ENCODE measurements around the gene ZMYND11.

The ZMYND11 gene

DNA sequence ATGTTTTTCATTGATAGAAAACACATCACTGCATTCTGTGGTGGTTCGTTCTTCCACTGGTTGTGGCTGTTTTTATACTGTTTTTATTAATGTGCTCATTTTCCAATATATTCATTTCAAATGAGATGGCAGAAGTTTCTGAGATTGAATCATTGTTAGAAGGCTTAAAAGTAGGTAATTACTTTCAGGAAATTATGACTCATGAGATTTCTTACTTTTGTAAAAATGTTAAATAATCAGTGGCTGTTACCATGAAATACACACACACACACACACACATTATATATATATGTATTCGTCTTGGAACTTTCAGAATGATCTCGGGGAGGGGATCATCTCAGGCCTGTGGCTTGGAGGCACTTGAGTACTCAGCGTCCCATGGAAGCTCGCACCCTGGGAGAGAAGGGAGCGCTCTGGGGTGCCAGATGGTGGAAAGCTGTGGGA, 66.1 kb downstream of the ZMYND11 start:
- no peak for DNase-seq

DNA sequence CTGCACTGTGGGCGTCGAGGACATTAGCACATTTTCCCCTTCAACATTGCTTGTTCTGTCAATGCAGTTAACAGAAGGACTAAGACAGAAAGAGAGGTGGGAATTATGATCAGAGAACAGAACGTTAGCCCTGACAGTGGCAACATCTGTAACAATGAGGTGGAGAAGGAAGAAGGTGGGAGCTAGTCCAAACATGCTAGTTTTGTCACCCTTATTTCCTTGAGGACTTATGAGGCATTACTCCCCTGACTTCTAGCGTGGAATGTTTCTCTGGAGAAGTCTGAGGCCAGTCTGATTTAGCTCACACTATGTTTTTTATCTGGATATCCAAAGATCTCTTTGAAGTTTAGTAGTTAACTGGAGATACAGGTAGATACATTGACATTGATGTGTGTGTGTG, 73.4 kb downstream of the ZMYND11 start:
- DNase-seq = no peak

DNA sequence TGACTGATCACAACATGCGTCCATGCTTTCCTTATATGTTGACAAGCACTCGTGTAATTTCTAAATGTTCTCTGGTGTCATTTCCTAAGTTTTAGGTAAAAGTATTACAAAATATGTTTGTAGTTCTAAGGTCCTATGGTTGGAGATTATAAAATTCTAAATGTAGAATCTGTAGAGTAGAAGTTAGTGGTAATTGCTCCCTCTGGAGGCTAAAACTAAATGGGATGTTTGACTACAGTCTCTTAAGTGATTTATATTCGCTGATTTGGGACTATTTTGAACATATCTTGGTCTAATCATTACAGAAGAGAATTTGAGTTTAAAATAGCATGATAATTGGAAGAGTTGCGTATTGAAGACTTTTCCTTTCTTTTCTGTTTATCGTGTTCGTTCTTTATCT, 74.1 kb downstream of the ZMYND11 start:
- DNase-seq = no peak

DNA sequence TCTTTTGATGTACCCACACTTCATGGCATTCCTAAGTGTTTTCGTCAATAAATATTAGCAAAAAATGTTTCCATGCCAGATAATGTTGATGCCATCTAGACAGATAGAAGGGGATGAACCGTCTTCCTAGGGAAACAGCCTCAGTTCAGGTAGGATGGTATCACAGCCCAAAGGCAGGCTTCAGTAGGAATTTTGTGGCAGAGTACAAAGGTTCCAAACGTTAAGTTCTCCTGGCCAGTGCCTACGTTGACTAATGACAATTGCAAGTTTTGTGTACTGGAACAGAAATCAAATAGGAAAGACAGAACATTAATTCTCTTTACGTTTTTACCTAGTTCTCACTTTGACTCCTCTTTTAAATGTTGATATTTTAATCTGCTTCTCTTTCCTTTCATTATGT, 75.0 kb downstream of the ZMYND11 start:
- DNase-seq = no peak

DNA sequence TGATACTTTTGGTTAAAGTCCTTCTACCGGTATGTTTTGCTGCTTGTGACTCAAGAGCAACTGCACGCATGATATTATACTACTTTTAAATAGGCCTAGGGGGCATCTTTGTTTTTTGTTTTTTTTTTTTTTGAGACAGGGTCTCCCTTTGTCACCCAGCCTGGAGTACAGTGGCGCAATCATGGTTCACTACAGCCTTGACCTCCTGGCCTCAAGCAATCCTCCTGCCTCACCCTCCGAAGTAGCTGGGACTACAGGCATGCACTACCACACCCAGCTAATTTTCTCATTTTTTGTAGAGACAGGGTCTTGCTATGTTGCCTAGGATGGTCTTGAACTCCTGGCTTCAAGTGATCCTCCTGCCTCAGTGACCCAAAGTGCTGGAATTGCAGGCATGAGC, 80.2 kb downstream of the ZMYND11 start:
- DNase-seq = no peak

DNA sequence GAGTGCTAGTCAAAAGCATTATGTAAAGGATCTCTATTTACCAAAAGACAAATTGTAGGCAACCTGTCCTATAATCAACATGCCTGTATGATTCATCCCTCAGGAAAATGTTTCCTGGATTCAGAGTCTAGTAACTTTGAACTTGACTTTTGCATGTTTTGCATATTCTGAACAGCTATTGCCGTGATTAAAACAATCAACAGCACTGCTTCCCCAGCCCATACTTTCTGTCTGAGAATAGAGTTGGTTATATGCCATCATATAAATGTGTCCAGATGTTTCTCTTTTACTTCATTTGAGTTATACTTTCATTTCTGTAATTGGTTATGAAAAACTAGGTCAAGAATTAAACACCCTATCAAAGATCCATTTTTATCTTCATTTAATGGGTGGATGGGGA, 83.5 kb downstream of the ZMYND11 start:
- DNase-seq = no peak

DNA sequence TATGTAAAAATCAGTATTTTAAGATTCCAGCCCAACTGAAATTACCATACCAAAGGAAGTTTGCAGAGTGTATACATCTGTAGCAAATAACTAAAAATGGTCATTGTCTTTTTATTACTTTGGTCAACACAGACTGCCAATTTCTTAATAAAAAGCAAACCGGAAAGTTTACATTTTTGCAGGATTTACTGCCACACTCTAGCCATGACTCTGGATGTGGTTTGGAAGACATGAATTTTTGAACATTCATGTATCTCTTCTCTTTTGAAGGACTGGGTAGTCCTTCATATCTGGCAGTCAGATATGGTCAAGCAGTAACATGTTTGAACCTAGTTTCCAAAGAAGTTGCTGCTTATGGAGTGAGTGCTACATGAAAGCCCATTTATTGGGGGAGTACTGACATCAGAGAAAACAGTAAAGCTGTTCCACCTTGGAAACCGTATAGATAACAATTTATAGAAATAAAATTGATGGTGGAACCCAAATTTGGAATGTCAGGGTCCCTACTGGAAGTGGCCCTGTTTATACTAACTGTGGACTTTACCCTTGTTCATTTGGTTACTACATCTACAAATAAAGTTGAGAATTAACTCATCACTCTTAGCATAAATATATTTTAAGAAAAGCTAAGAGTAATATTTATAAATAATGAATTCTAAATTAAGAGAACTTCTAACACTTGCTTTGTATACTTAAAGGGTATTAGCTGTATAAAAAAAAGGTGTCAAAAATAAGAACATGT, 84.6 kb downstream of the ZMYND11 start:
- DNase-seq = no peak

DNA sequence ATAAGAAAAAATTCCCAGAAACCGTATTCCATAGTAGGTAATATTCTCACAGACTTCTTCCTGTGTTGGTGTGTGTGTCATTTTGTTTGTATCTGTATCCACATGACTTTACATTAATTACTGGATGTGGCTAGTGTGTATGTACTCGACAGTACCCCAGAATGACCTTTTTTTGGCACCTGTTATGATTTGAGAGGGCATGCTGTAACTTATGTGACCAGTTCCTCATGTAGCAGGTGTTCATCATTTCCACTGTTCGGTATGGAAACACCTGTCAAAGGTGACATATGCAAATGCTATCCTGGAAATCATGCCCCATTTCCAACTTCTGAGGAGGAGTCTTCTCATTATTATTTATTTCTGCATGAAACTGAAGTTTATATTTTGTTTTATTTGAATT, 89.3 kb downstream of the ZMYND11 start:
- no peak for DNase-seq

DNA sequence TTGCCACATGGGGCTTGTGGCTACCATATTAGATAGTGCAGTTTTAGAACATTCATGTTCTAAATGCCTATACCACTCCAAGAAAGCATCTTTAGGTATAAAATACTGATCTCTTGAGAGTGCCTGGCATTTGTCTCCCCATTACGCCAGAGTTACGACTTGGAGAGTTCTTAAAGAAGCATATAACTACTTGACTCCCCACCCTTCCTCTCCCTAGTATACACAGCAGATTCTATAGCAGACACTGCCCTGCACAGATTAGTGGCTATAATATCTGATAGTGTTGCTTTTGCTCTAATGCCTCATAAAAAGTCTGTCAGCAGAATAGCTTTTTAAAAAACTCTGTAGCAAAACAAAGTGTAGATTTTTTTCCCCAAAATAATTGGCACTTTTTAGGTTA, 90.8 kb downstream of the ZMYND11 start:
- DNase-seq = no peak

DNA sequence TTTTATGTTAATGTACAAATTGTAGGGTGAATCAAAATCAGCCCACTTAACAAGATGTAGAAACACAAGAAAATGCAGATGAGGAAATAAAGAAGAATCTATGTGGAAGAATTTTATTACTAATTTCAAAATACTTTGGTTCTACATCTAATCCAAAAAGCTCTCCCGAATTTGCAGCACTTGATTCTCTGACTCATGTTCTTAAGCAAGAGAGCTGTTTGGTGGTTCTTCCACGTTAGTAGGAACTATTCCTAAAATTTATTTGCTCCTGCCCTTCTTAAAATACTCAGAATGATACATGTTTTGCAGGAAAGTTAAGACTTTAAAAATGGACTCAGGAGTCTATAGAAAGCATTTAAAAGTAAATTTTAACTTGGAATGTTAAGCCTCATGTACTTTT, 91.8 kb downstream of the ZMYND11 start:
- no peak for DNase-seq

DNA sequence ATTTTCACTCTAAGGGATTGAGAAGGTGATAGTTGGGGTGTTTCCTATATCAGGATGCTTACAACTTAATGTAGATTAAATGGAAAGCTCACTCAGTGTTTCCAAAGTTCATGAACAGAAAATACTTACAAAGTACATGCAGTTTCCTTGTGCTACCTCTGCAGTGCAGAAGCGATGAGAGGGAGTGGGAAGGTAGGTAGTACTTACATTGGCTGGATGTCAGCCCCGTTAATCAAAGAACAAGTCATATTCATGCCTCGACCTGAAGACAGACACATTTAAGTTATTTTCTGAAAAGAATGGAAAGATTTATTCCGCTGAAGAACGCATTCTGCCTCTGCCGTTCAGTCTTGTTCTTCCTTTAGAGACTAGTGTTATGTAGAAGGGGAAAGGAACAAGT, 93.1 kb downstream of the ZMYND11 start:
- no peak for DNase-seq

DNA sequence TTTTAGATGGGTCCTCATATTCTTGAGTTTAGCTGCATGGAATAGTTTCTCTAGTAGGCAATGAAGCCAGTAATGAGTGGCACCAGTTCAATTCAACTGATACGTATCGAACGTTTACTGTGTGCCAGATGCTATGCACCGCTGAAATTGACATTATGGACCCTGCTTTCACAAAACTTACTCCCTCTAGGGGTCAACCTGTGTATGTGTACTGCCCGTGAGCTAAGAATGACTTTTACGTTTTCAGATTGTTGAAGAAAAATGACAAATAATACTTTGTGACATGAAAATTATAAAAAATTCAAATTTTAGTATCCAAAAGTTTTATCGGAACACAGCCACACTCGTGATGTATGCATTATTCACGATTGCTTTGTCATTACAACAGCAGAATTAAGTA, 95.5 kb downstream of the ZMYND11 start:
- DNase-seq = no peak

DNA sequence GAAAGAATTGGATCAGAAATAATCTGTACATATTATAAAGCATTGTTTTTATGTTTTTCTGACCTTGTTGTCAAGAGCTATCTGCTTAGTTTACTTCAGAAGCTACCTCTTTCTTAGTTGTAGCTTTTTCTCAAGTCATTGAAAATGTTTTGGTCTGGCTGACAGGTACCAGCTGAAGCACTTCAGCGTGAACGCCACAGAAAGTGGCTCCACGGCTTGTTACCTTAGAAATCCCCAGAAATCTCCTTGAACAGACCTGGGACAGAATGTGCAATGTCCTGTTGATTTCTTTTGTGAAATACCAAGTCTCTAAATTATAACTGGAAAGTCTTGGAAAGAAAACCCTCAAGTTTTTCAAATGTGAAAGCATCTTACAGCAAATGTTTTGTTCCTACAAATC, 96.8 kb downstream of the ZMYND11 start:
- DNase-seq = no peak

DNA sequence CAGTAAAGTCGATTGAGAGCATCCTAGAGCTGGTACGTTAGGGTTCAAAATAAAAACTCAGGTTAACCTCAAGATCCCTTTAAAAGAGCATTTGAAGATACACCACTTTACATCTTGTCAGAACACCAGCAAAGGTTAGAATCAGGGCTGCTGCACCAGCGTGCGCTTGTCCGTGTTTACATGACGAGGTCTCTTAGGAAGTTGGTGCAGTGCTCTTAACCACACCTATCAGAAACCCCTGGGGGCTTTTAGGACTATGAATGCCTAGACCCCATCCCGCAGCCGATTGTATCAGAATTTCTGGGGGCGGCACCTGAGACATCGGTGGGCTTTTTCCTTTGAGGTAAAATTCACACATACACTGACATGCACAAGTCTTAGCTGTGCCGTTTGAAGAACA, 97.6 kb downstream of the ZMYND11 start:
- DNase-seq = no peak

DNA sequence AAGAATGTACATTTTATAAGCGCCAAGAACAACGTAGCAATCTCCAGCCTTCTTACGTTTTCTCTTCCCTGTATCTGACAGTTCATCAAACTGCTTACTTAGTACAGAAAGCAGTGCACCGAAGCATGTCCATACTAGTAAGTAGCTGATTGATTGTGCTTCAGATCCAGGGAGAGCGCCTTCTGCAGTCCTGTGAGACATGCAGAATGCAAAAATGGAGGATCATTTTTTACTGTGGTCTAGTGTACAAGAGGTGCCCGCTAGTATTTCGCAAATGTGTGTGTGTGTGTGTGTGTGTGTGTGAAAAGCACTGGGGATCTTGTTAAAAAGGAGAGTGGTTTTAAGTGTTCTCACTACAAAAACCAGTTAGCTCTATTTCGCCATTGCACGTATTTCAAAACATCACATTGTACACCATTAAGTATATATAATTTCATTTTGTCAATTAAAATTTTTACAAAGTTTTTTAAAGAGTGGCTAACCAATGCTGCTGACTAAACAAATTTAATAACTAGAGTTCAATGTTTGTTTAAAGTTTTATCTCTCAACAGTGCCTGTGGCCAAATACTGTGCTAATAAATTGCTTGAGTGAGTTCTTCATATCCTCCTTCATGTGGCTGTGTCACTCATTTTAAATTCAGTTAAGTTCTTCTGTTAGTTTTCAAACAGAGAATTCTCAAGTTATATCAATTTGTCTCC, 99.6 kb downstream of the ZMYND11 start:
- no peak for DNase-seq

DNA sequence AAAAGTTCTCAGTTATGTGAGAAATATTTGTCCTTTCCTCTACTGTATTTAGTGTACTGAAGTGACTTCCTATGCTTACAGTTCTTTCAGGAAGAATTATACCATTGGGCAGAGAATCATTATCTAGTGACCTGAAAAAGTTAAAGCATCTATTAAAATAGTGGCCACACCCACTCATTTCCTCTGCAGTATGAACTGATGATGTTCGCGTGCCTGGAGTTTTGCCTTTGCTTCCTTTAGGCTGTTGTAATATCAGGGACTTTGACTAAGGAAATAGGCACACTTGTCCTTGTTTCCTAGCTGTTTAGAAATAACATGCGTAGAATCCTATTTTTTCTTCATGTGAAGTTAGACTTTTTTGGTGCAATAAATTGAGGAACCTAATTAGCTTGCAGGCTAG, 100.7 kb downstream of the ZMYND11 start:
- DNase-seq = no peak

DNA sequence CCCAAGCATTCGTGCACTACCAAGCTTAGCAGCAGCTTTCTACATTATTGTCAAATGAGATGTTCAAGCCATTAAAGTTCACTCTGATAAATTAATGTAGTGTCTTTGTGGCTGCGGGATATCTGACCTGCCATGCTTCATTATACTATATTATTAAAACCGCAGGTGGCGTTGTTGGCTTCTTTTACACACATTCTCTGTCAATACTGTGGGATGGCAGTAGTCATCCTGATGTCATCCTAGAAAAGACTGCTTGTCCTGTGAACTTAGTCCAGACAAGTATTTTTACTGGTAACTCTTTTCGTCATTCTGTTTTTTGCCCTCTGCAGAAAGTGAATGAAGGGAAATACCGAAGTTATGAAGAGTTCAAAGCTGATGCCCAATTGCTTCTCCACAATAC, 103.9 kb downstream of the ZMYND11 start:
- DNase-seq = no peak

DNA sequence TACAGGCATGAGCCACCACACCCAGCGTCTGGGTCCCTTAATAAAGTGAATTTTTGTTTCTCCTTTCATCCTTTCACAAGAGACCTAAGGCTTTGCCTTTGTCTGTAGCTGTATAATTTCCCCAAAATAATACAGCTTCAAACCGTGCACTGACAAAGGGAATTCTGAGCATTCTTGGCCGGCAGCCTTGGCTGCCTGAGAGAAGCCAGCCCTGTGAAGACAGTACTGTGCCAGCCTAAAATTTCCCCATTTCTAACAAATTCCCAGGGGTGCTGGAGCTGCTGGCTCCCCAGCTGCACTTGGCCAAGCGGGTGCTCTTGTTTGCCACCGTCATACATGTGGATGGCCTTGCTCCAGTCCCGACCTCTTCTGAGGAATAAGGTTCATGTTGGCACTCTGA, 106.2 kb downstream of the ZMYND11 start:
- DNase-seq = no peak

DNA sequence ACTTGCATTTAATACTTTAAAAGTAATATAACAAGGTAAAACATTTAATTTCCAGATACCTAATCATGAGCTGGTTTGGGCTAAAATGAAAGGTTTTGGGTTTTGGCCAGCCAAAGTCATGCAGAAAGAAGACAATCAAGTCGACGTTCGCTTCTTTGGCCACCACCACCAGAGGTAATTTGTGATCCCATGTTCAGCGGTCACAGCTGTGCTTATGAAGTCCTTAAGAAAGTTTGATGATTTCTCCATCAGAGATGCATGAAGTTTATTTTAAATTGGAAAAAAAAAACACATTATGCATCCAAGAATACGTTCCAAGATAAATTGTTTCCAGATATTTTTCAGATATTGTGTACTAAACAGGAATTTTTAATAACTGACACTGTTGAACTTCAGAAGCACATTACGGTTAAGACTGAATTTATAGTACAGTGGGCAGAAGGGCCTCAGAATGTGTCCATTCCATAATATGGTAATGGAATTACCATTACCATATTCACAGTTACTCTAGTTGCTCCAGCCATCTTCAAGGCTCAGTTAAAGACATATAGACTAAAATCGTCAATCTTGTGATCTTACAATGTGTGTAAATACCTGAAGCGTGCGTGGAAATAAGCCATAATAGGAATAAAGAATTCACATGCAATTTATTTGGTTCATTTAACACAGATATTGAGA, 106.8 kb downstream of the ZMYND11 start:
- no peak for DNase-seq

DNA sequence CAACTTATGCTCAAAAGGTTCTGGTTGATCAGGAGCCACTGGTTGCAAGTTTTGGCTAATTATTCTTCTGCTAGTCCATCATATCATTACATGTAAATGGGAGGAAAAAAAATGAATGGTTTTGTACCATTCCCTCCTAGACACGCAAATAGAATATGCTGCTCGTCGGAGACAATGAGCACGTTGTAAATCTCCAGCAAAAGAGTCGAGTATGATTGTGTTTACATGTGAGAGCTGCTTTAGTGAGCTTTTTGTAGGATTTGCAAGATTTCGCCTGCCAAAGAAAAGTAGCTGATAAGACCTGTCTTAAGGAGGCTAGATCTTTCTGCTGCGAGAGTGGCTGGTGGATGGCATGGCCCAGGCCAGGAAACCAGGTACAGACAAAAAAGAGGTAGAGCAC, 109.0 kb downstream of the ZMYND11 start:
- DNase-seq = no peak

DNA sequence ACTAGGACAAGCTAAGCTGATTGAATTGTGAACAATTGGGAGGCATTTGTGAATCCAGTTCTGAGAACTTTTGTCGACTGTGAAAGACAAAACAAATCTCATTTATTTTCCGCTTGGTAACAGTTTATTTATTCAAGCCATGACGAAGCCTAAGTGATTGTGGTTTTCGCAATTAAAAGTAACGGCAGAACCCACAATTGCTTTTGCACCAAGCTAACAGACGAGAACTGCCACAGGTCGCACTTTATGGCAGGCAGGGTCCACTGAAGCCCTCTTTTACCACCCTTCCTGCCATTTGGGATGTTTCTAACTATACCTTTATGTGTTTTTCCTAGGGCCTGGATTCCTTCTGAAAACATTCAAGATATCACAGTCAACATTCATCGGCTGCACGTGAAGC, 111.2 kb downstream of the ZMYND11 start:
- DNase-seq = no peak

DNA sequence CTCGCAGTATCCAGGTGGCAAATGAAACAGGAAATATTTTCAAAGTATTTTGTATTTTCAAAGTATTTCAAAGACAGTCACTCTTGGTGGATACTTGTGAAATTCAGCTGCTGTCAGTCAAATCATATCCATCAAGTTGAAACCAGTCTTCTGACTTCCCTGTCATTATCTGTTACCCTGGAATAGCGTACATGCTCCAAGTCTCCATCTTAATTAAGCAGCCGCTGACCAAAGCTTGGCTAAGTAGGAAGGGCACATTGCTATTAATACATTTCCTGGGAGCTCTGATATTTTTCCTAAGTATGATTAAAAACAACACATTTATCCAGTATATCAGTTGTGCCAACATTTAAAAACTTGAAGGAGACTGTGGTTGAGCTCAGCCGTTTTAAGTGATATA, 112.2 kb downstream of the ZMYND11 start:
- DNase-seq = no peak

DNA sequence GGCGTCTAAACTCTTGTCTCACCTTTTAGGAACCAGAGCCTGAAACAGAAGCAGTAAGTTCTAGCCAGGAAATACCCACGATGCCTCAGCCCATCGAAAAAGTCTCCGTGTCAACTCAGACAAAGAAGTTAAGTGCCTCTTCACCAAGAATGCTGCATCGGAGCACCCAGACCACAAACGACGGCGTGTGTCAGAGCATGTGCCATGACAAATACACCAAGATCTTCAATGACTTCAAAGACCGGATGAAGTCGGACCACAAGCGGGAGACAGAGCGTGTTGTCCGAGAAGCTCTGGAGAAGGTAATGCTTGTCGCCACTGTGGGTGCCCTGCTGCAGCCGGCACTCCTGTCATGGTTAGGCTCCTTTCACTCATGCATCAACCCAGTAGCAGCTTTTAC, 113.1 kb downstream of the ZMYND11 start:
- no peak for DNase-seq

DNA sequence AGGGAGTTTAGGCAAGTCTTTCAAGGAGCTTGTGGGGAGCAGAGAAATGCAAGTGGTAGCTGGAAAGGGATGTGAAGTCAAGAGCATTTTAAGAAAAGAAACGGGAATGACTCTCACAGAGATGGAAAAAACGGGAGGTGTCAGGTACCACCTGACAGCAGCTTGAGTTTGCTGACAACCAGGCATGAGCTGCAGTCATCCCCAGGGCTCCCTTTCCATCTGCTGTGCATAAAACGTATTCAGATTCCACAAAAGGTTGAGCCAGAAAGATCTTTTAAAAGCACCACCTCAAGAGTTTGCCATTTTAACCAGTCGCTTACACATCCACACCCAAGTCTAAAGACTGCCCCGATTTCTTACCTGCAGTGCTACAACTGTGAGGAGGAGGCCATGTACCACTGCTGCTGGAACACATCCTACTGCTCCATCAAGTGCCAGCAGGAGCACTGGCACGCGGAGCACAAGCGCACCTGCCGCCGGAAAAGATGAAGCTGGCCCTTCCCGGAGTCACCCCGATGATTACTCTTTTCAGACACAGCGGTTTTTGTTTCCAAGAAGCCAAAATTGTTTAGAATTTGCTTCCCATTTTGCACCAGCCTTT, 116.8 kb downstream of the ZMYND11 start:
- no peak for DNase-seq
